B cell (primary cell): ENCODE data around the gene RGCC.

Source experiments
- EZH2 ChIP-seq: IDR thresholded peaks from 2 replicates; pipeline ENCODE4 v1.6.1; 2012; ENCODE audit warnings: borderline replicate concordance, low read depth, mild to moderate bottlenecking, moderate library complexity, low read length; ENCODE audit not compliant: insufficient read depth, poor library complexity, severe bottlenecking
- TF ChIP-seq, protein P1 (sequence below): fragments of 200-600 bp; IDR thresholded peaks from one replicate; pipeline ENCODE4 v1.8.0; 2022; ENCODE audit warnings: antibody characterized with exemption, mild to moderate bottlenecking

DNA sequence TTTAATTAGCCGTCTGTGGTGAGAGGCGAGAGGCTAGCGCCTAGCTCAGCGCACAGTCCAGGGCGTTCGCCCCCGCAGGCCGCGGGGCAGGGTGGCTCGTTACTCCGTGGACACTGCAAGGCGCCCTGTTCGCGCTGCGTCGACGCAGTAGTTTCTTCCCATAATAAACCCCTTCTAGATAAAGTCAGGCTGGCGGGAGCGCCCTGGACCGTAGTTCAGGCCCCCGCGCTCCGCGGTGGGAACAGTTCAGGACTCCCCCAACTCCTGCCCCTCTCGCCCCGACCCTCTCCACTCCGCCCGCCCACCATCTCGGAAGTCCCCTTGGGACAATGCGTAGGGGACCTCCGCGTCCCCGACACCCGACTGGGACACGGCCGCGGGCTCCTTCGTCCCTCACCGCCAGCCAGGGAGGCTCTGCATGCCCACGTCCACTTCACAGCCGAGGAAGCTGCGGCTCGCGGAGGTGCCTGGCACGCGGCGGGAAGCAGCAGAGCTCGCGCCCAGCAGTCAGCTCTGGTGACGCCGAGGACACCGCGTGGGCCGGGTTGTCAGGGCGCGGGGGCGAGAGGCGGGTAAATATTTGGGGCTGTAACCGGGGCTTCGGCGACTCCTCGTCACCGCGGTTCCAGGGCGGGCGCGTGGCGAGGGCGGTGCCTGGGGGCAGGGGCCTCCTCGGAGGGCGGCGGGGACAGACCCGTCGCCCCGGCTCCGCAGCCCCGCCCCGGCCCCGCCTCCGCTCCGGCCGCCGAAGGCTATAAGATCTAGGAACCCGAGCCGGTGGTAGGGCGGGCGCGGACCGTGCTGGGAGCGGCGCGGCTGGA lies at the start of gene RGCC:
- TF ChIP-seq, protein P1, sequence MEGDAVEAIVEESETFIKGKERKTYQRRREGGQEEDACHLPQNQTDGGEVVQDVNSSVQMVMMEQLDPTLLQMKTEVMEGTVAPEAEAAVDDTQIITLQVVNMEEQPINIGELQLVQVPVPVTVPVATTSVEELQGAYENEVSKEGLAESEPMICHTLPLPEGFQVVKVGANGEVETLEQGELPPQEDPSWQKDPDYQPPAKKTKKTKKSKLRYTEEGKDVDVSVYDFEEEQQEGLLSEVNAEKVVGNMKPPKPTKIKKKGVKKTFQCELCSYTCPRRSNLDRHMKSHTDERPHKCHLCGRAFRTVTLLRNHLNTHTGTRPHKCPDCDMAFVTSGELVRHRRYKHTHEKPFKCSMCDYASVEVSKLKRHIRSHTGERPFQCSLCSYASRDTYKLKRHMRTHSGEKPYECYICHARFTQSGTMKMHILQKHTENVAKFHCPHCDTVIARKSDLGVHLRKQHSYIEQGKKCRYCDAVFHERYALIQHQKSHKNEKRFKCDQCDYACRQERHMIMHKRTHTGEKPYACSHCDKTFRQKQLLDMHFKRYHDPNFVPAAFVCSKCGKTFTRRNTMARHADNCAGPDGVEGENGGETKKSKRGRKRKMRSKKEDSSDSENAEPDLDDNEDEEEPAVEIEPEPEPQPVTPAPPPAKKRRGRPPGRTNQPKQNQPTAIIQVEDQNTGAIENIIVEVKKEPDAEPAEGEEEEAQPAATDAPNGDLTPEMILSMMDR = no peak
- no peak for TF ChIP-seq EZH2
